Caco-2 (cell line): Measurements from ENCODE around the gene RNF32. TPM values are rescaled to one million over a fixed set of nuclear protein-coding genes. Genes with fewer than 3 reads are reported as not detected.
A peak's percentile ranks its signal among the peaks of the same experiment; 100 is the strongest.

Experiments used
- BruUV-seq: library from RNA; stranded (reverse); fragments of 400-500 nt; replicated peaks from 2 replicates; lab custom pipeline; 2021; lab: Mats Ljungman, UMichigan
- CTCF ChIA-PET: fragments of 300-600 bp; sonication (Branson Sonifier 250); formaldehyde crosslinking; loops from one replicate; lab custom pipeline; 2022; ENCODE audit warnings: antibody characterized with exemption; lab: Charles Lee
- POLR2A ChIA-PET: fragments of 300-600 bp; sonication (Branson Sonifier 250); formaldehyde crosslinking; loops from one replicate; lab custom pipeline; 2022; ENCODE audit warnings: antibody characterized with exemption; lab: Charles Lee
- DNase-seq, 2 experiments: peaks; one replicate each; pipeline versions ENCODE4 v3.0.0 to v3.0.0-alpha.2; 2020 to 2022
- H3K27me3 ChIP-seq: replicated peaks from 2 replicates; pipeline ENCODE4 v1.6.0; 2011; ENCODE audit warnings: low read length; ENCODE audit not compliant: control insufficient read depth, insufficient read depth
- H3K36me3 ChIP-seq: 2 replicates; pipeline ENCODE4 v1.5.1; 2011; ENCODE audit warnings: low read length; ENCODE audit not compliant: control insufficient read depth, insufficient read depth
- H3K4me1 ChIP-seq: fragments of 250-450 bp; sonication (Bioruptor Pico); 2 replicates; pipeline ENCODE4 v1.5.1; 2020; ENCODE audit warnings: mild to moderate bottlenecking
- H3K4me3 ChIP-seq: 2 replicates; pipeline ENCODE4 v1.5.1; 2011; ENCODE audit warnings: low read depth, mild to moderate bottlenecking, control low read depth, low read length
- H3K9me3 ChIP-seq: fragments of 250-450 bp; sonication (Bioruptor Pico); 2 replicates; pipeline ENCODE4 v1.5.1; 2020; ENCODE audit warnings: mild to moderate bottlenecking, moderate library complexity
- H3K27ac Mint-ChIP-seq: one replicate; pipeline ENCODE4 v1.8.0; 2022; ENCODE audit warnings: mixed read lengths; ENCODE audit not compliant: unreplicated experiment
- H3K27me3 Mint-ChIP-seq: one replicate; pipeline ENCODE4 v1.8.0; 2022; ENCODE audit warnings: mixed read lengths; ENCODE audit not compliant: insufficient read depth, unreplicated experiment
- H3K36me3 Mint-ChIP-seq: one replicate; pipeline ENCODE4 v1.8.0; 2022; ENCODE audit warnings: mild to moderate bottlenecking, mixed read lengths; ENCODE audit not compliant: insufficient read depth, unreplicated experiment
- H3K4me1 Mint-ChIP-seq: one replicate; pipeline ENCODE4 v1.8.0; 2022; ENCODE audit warnings: low read depth, mixed read lengths; ENCODE audit not compliant: unreplicated experiment
- H3K4me3 Mint-ChIP-seq: one replicate; pipeline ENCODE4 v1.8.0; 2022; ENCODE audit warnings: mild to moderate bottlenecking, moderate library complexity, mixed read lengths; ENCODE audit not compliant: unreplicated experiment
- H3K9me3 Mint-ChIP-seq: one replicate; pipeline ENCODE4 v1.8.0; 2022; ENCODE audit warnings: mixed read lengths; ENCODE audit not compliant: unreplicated experiment
- intact Hi-C: fragments of 100-400 bp; cut with micrococcal nuclease; formaldehyde crosslinking; loops from one replicate; pipeline ENCODE4 v1.10.0; 2022; ENCODE audit not compliant: unreplicated experiment
- total RNA-seq: library from RNA; stranded (reverse); gene quantifications from 2 replicates; pipeline ENCODE4 v1.2.3, GENCODE V29; 2022
- TF ChIP-seq, protein P1 (sequence below), 2 experiments: fragments of 200-600 bp in 1 of 2; IDR thresholded peaks; 1 replicate in 1 of 2; 2 replicates in 1 of 2; pipeline versions ENCODE4 v1.5.1 to v1.8.0; 2011 to 2022; ENCODE audit warnings: antibody characterized with exemption in 1 of 2, control low read depth in 1 of 2, inconsistent platforms in 1 of 2, low read depth in 1 of 2, low read length in 1 of 2, mild to moderate bottlenecking in 1 of 2, moderate library complexity in 1 of 2; ENCODE audit not compliant: insufficient read depth in 1 of 2, severe bottlenecking in 1 of 2, unreplicated experiment in 1 of 2

Gene RNF32
- total RNA-seq, 1 experiment from 2014 or later, result 26.0 TPM

- Mint-ChIP-seq H3K27me3 (no peaks in the 10 kb centered on the region), H3K36me3 (peaks cover 62% of the 10 kb centered on the region), H3K9me3 (no peaks in the 10 kb centered on the region), H3K4me1 (peaks cover 42% of the 10 kb centered on the region), H3K27ac (peak overlapping the region; percentile 49), H3K4me3 (no peak overlapping the region)
- Histone ChIP-seq H3K27me3 (no peaks in the 10 kb centered on the region), H3K4me1 (peaks cover 12% of the 10 kb centered on the region), H3K9me3 (no peaks in the 10 kb centered on the region), H3K36me3 (no peaks in the 10 kb centered on the region; the same call in 1 of the 2 replicates), H3K4me3 (no peak overlapping the region)
- BruUV-seq, result no TSS peak
- intact Hi-C loops, result no loop called here
- ChIA-PET CTCF (no interaction called here), POLR2A (no interaction called here)
- TF ChIP-seq, protein P1, sequence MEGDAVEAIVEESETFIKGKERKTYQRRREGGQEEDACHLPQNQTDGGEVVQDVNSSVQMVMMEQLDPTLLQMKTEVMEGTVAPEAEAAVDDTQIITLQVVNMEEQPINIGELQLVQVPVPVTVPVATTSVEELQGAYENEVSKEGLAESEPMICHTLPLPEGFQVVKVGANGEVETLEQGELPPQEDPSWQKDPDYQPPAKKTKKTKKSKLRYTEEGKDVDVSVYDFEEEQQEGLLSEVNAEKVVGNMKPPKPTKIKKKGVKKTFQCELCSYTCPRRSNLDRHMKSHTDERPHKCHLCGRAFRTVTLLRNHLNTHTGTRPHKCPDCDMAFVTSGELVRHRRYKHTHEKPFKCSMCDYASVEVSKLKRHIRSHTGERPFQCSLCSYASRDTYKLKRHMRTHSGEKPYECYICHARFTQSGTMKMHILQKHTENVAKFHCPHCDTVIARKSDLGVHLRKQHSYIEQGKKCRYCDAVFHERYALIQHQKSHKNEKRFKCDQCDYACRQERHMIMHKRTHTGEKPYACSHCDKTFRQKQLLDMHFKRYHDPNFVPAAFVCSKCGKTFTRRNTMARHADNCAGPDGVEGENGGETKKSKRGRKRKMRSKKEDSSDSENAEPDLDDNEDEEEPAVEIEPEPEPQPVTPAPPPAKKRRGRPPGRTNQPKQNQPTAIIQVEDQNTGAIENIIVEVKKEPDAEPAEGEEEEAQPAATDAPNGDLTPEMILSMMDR (IDR thresholded peaks at IDR 0.05; ENCODE audit: insufficient read depth in 1 of 2, low read depth in 1 of 2, low read length in 1 of 2, severe bottlenecking in 1 of 2, unreplicated experiment in 1 of 2), result no peak
- DNase-seq, result no peak
Observed at GRCh38 chr7:156656598-156656997, 16.0 kb downstream of the RNF32 start.

DNA sequence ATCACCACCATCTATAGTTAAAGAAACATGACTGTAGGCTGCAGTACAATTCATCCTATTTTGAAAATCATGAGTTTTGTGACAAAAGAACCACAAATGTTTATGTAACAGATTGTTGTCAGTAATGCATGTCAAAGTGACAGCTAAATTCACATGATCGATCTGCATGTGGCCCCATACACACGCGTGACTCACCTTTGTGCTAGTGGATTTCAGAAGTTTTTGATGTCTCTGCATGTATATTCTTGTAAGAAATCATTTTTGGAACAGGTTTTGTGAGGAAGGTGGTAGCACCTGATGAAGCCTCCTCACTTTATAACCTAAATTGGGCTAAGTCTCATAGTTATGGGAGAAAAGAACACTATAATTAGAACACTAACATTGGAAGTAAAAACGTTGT, 17.1 kb downstream of the RNF32 start:
- Mint-ChIP-seq H3K4me3 (no peak overlapping the region), H3K27ac (peak overlapping the region; percentile 79), H3K36me3 (peaks cover 54% of the 10 kb centered on the region), H3K9me3 (no peaks in the 10 kb centered on the region), H3K4me1 (peaks cover 39% of the 10 kb centered on the region), H3K27me3 (no peaks in the 10 kb centered on the region)
- Histone ChIP-seq H3K4me1 (peaks cover 21% of the 10 kb centered on the region), H3K9me3 (no peaks in the 10 kb centered on the region), H3K27me3 (no peaks in the 10 kb centered on the region), H3K36me3 (no peaks in the 10 kb centered on the region; the same call in 1 of the 2 replicates), H3K4me3 (no peak overlapping the region)
- ChIA-PET POLR2A (no interaction called here), CTCF (no interaction called here)
- BruUV-seq, result no TSS peak
- no peak for DNase-seq
- TF ChIP-seq, protein P1 (IDR thresholded peaks at IDR 0.05; ENCODE audit: insufficient read depth in 1 of 2, low read depth in 1 of 2, low read length in 1 of 2, severe bottlenecking in 1 of 2, unreplicated experiment in 1 of 2), result no peak
- intact Hi-C loops, result no loop called here

- Histone ChIP-seq H3K36me3 (no peaks in the 10 kb centered on the region; the same call in 1 of the 2 replicates), H3K27me3 (no peaks in the 10 kb centered on the region), H3K4me1 (peaks cover 30% of the 10 kb centered on the region), H3K4me3 (no peak overlapping the region), H3K9me3 (no peaks in the 10 kb centered on the region)
- ChIA-PET CTCF (interaction anchor here (1.0 kb wide), 1 partner anchor 9 kb away, joined by 3 read pairs; no protein-coding TSS in a partner anchor), POLR2A (no interaction called here)
- intact Hi-C loops, result no loop called here
- Mint-ChIP-seq H3K9me3 (no peaks in the 10 kb centered on the region), H3K27ac (peak overlapping the region; percentile 68), H3K4me1 (peaks cover 39% of the 10 kb centered on the region), H3K4me3 (no peak overlapping the region), H3K36me3 (peaks cover 46% of the 10 kb centered on the region), H3K27me3 (no peaks in the 10 kb centered on the region)
- no peak for DNase-seq
- no TSS peak for BruUV-seq
- TF ChIP-seq, protein P1 (IDR thresholded peaks at IDR 0.05; ENCODE audit: insufficient read depth in 1 of 2, low read depth in 1 of 2, low read length in 1 of 2, severe bottlenecking in 1 of 2, unreplicated experiment in 1 of 2), result no peak
Observed at GRCh38 chr7:156659203-156659602, 18.6 kb downstream of the RNF32 start.
